Thoracic aorta (tissue), 2 donors: Measurements from ENCODE around the gene ERCC6. TPM values are rescaled to one million over a fixed set of nuclear protein-coding genes. Genes with fewer than 3 reads are reported as not detected.

ENCODE experiments used
- ATAC-seq: fragments of 150-250 bp; one replicate; pipeline ENCODE4 v1.8.0; 2017; ENCODE audit warnings: low read depth; ENCODE audit not compliant: insufficient number of reproducible peaks, low FRiP score
- DNase-seq: peaks from one replicate; pipeline ENCODE4 v3.0.0-alpha.2; 2020; ENCODE audit warnings: low spot score
- H3K27ac ChIP-seq, 2 donors: fragments of 200-600 bp; sonication (generic); 1 replicate in 1 of 2; 2 replicates in 1 of 2; pipeline ENCODE4 v1.5.1; 2016; ENCODE audit warnings: mild to moderate bottlenecking in 2 of 2, moderate library complexity in 2 of 2
- H3K27me3 ChIP-seq: fragments of 200-600 bp; sonication (generic); replicated peaks from 2 replicates; pipeline ENCODE4 v1.6.0; 2016; ENCODE audit warnings: mild to moderate bottlenecking; ENCODE audit not compliant: insufficient read depth
- H3K36me3 ChIP-seq: fragments of 200-600 bp; sonication (generic); one replicate; pipeline ENCODE4 v1.5.1; 2016
- H3K4me1 ChIP-seq, 2 donors: fragments of 200-600 bp; sonication (generic); 1 replicate in 1 of 2; 2 replicates in 1 of 2; pipeline versions ENCODE4 v1.5.1 to v1.6.0; 2016; ENCODE audit warnings: low read depth in 2 of 2, mild to moderate bottlenecking in 1 of 2; ENCODE audit not compliant: control insufficient read depth in 1 of 2
- H3K4me3 ChIP-seq: fragments of 200-600 bp; sonication (generic); 2 replicates; pipeline ENCODE4 v1.5.1; 2016; ENCODE audit warnings: mild to moderate bottlenecking
- H3K9me3 ChIP-seq: fragments of 200-600 bp; sonication (generic); 2 replicates; pipeline ENCODE4 v1.5.1; 2016
- total RNA-seq, 2 donors: library from RNA; depleted of rRNA; stranded (reverse); fragments of >200 nt; gene quantifications; one replicate each; pipeline versions ENCODE4 v1.1.0 to v1.2.3, GENCODE V29; 2016
- TF ChIP-seq, protein P1 (sequence below): fragments of 200-600 bp; sonication (generic); IDR thresholded peaks from one replicate; pipeline ENCODE4 v1.5.1; 2019; ENCODE audit warnings: antibody characterized with exemption

The ERCC6 gene
- total RNA-seq, 2 donors from 2014 or later = 37.7 to 50.4 TPM

DNA sequence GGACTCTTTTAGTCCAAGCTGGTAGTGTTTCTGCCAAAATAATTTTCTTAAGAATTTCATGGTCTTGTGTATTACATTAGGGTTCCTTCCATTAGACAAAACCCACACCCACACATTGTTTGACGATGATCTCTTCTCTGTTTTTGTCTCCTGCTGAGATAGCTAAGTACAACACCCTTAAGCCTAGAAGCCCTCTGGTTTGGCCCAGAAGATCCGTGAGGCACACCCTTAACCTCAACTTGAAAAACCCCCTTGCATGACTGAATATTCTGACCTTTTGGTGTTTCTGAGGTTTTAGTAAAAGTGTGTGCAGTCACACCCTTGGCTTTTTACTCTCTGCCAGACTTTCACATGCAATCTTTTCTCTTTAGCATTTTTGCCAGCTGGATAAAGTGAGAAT, 29.3 kb upstream of the ERCC6 start:
- DNase-seq (no peak), ATAC-seq (no peak)
- Histone ChIP-seq H3K27ac (no peak overlapping the region), H3K9me3 (no peaks in the 10 kb centered on the region), H3K36me3 (no peaks in the 10 kb centered on the region), H3K4me1 (peaks cover 0 to 3% of the 10 kb centered on the region in 2 donors), H3K27me3 (no peaks in the 10 kb centered on the region), H3K4me3 (no peak overlapping the region)
- TF ChIP-seq, protein P1, sequence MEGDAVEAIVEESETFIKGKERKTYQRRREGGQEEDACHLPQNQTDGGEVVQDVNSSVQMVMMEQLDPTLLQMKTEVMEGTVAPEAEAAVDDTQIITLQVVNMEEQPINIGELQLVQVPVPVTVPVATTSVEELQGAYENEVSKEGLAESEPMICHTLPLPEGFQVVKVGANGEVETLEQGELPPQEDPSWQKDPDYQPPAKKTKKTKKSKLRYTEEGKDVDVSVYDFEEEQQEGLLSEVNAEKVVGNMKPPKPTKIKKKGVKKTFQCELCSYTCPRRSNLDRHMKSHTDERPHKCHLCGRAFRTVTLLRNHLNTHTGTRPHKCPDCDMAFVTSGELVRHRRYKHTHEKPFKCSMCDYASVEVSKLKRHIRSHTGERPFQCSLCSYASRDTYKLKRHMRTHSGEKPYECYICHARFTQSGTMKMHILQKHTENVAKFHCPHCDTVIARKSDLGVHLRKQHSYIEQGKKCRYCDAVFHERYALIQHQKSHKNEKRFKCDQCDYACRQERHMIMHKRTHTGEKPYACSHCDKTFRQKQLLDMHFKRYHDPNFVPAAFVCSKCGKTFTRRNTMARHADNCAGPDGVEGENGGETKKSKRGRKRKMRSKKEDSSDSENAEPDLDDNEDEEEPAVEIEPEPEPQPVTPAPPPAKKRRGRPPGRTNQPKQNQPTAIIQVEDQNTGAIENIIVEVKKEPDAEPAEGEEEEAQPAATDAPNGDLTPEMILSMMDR = no peak

DNA sequence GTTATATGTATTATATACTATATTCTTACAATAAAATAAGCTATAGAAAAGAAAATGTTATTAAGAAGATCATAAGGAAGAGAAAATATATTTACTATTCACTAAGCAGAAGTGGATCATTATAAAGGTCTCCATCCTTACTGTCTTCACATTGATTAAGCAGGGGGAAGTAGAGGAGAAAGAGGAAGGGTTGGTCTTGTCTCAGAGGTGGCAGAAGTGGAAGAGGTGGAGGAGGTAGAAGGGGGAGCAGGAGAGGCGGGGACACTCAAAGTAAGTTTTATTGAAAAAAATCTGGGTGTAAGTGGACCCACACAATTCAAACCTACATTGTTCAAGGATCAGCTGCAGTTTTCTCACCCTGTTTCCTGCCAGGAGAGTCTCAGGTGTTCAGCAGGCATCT, 28.9 kb upstream of the ERCC6 start:
- Histone ChIP-seq H3K27ac (no peak overlapping the region), H3K4me3 (no peak overlapping the region), H3K36me3 (no peaks in the 10 kb centered on the region), H3K9me3 (no peaks in the 10 kb centered on the region), H3K27me3 (no peaks in the 10 kb centered on the region), H3K4me1 (peaks cover 0 to 3% of the 10 kb centered on the region in 2 donors)
- DNase-seq (no peak), ATAC-seq (no peak)
- TF ChIP-seq, protein P1 = no peak

DNA sequence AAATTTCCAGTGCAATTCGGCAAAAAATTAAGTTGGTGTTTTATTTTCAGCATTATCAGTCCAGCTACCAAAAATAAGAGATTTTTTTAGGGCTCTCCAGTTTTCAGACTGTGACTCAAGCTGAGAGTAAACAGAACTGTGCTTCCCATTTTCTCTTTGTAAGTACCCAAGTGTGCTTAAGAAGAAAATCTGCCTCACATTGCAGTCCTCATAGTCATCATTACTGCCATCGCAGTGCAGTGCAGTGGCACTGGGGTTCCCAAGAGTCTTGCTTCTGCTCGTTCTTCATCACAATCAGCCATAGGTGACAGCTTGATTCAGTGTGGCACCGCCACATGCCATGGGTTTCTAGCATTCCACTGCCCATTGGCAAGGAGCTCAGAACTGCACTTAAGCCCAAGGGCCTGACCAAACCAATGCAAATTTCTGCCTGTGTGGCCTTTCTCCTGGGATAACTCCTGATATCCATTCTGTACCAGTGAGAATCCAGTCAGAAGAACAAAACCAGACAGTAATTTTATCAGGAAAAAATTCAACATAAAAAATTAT, 25.6 kb upstream of the ERCC6 start:
- H3K9me3 ChIP-seq = no peaks in the 10 kb centered on the region
- peak overlapping the region in 1 of 2 donors; percentile 12 for H3K27ac ChIP-seq
- H3K4me3 ChIP-seq = no peak overlapping the region
- no peaks in the 10 kb centered on the region for H3K27me3 ChIP-seq
- ATAC-seq = no peak
- no peaks in the 10 kb centered on the region for H3K36me3 ChIP-seq
- TF ChIP-seq, protein P1 = no peak
- DNase-seq = no peak
- H3K4me1 ChIP-seq = peaks cover 0 to 3% of the 10 kb centered on the region in 2 donors

DNA sequence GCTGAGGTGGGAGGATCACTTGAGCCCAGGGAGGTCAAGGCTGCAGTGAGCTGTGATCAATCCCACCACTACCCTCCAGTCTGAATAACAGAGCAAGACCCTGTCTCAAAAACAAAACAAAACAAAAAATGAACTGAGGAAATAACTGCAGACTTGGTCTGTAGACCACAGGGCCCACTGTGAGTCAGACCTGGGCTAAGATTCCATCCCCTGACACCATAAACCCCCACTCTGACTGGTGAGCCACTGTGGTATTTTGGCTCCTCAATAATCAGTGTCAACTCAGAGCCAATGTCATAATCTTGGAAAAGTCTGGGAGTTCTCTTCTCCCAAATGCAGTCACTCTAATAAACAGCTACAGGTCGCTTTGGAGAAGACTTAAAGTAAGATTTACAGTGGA, 24.0 kb upstream of the ERCC6 start:
- ATAC-seq (no peak), DNase-seq (no peak)
- H3K27ac ChIP-seq = no peak overlapping the region
- no peaks in the 10 kb centered on the region for H3K36me3 ChIP-seq
- no peaks in the 10 kb centered on the region for H3K27me3 ChIP-seq
- H3K4me3 ChIP-seq = no peak overlapping the region
- TF ChIP-seq, protein P1 = no peak
- H3K4me1 ChIP-seq = peaks cover 0 to 3% of the 10 kb centered on the region in 2 donors
- no peaks in the 10 kb centered on the region for H3K9me3 ChIP-seq

DNA sequence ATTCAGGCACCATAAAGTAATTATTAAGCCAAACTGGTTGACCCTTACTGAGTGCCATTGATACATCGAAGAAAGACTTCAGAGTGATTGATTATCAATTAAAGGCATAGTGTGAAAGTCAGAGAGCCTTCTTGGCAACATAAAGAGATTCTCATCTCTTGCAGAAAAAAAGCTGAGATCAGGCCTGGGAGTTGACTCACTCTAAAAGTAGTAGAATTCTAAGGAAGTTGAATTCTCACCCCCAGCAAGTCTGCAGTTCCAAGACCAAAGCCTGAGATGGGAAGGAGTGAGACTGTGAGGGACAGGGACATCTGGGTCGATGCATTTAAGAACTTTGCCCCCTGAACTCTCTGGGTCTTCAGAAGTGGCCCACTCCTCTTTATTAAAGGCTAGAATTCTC, 21.6 kb upstream of the ERCC6 start:
- no peak overlapping the region for H3K27ac ChIP-seq
- no peak for ATAC-seq
- H3K36me3 ChIP-seq = no peaks in the 10 kb centered on the region
- TF ChIP-seq, protein P1 = no peak
- no peaks in the 10 kb centered on the region for H3K9me3 ChIP-seq
- no peaks in the 10 kb centered on the region for H3K27me3 ChIP-seq
- no peak overlapping the region for H3K4me3 ChIP-seq
- no peak for DNase-seq
- H3K4me1 ChIP-seq = peaks cover 0 to 3% of the 10 kb centered on the region in 2 donors
